ENCODE data around the gene PFN1.

The PFN1 gene

DNA sequence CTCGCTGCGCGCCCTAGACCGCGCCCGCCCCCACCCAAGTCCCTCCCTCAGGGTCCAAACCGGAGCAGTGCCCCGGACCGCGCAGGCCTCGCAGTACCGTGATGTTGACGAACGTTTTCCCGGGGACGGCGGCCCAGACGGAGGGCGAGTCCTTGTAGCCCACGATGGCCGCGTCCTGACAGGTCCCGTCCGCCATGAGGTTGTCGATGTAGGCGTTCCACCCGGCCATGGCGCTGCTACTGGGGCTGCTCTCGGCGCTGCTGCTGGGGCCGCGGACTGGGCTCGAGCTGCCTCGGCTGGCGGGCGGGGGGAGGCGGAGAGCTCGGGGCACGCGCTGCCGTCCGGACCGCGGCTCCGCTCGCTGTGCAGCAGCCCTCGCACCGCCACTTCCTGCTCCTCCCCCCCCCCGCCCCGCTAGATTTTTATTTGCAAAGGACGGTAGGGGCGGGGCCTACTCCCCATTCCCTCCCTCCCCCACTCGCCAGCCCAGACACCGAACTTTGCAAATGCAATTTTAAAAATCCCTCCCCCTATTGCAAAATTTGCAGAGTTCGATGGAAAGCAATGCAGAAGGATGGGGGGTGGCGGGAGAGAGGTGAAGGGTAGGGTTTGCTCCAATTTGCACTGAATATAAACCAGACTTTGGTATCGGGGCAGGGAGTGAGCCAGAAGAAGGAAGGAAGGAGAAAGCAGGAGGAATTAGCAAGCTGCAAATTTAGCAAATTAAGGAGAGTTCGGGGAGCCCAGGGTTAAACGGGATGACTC, at the start of gene PFN1:
Gene PFN1, minus strand, starts transcription at position 365 of the 765 bp plus-strand sequence. Its CDS starts 136 bp downstream, at position 229.
- Histone ChIP-seq H3K27me3 (replicated peaks; ENCODE audit: insufficient read depth, low read length) (no peaks in the 10 kb centered on the region), H3K27ac (ENCODE audit: low read length) (peak within 1 kb of the TSS; percentile 100), H2AFZ (ENCODE audit: low read length) (peak within 1 kb of the TSS; percentile 74), H3K9me2 (replicated peaks; ENCODE audit: insufficient read depth, low read length) (no peaks in the 10 kb centered on the region), H3K4me2 (ENCODE audit: low read depth, low read length) (peak within 1 kb of the TSS; percentile 94), H3K9me3 (replicated peaks; ENCODE audit: insufficient read depth, low read length) (no peaks in the 10 kb centered on the region), H3K79me2 (ENCODE audit: low read length) (peaks cover 55% of the 10 kb centered on the region), H4K20me1 (ENCODE audit: insufficient read depth, low read length) (peaks cover 28% of the 10 kb centered on the region), H3K4me1 (ENCODE audit: low read length) (peaks cover 40% of the 10 kb centered on the region), H3K4me3 (ENCODE audit: low read length) (peak within 1 kb of the TSS; percentile 99), H3K9ac (ENCODE audit: low read length) (peak within 1 kb of the TSS; percentile 99), H3F3A (ENCODE audit: insufficient read depth, low read length) (peaks cover 63% of the 10 kb centered on the region), H3K36me3 (replicated peaks; ENCODE audit: insufficient read depth, low read length) (no peaks in the 10 kb centered on the region)
- TF ChIP-seq, protein P1, sequence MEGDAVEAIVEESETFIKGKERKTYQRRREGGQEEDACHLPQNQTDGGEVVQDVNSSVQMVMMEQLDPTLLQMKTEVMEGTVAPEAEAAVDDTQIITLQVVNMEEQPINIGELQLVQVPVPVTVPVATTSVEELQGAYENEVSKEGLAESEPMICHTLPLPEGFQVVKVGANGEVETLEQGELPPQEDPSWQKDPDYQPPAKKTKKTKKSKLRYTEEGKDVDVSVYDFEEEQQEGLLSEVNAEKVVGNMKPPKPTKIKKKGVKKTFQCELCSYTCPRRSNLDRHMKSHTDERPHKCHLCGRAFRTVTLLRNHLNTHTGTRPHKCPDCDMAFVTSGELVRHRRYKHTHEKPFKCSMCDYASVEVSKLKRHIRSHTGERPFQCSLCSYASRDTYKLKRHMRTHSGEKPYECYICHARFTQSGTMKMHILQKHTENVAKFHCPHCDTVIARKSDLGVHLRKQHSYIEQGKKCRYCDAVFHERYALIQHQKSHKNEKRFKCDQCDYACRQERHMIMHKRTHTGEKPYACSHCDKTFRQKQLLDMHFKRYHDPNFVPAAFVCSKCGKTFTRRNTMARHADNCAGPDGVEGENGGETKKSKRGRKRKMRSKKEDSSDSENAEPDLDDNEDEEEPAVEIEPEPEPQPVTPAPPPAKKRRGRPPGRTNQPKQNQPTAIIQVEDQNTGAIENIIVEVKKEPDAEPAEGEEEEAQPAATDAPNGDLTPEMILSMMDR (IDR thresholded peaks at IDR 0.05; ENCODE audit: low read length) = no peak
- no peak for TF ChIP-seq EZH2phosphoT487 (IDR thresholded peaks at IDR 0.05; ENCODE audit: low read length)
- no peak for TF ChIP-seq EZH2 (optimal IDR thresholded peaks at IDR 0.05; ENCODE audit: low read depth, low read length)
- peak; percentile 89 for DNase-seq

DNA sequence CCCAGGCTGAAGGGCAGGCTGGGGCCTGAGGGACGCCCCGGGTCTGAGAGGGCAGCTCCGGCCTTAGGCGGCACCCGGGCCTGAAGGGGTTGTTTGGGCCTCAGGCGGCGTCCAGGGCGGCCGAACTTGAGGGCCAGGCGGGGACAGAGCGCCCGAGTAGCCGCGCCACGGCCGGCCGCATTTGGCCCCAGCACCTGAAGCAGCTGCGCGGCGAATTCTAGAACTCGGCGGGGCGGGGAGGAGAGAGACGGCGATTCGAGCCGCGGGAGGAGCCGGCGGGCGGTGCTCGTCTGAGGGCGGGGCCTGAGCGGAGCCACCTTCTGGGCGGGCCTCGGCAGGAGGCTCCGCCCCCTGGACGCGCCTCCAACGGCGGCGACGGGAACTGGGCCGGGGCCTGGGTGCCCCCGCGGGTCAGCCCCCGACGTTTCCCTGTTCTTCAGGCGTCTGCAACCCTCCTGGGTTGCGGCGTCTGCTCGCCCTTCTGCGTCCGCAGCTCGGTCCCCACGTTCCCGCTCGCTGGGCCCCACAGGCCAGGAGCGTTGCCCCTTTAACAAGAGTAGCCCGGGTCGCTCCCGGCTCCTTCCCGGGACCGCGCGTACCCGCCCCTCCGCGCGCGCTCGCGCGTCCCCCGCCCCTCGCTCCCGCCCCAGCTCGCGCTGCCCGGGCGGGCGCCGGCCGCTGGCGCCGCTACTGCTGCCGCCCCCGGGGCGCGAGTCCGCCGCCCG, 49.1 kb upstream of the PFN1 start, which contains the start of the genes INCA1 and KIF1C:
Gene INCA1, minus strand, starts transcription at position 221 of the 725 bp plus-strand sequence. CDS start 3,085 bp downstream, outside the sequence.
Gene KIF1C, plus strand, starts transcription at position 649 of the 725 bp plus-strand sequence. CDS start 2,297 bp downstream, outside the sequence.
- H2AFZ ChIP-seq (ENCODE audit: low read length) = peak within 1 kb of the TSS; percentile 94
- H3K4me1 ChIP-seq (ENCODE audit: low read length) = peaks cover 18% of the 10 kb centered on the region
- no peaks in the 10 kb centered on the region for H3K9me3 ChIP-seq (replicated peaks; ENCODE audit: insufficient read depth, low read length)
- no peaks in the 10 kb centered on the region for H3K9me2 ChIP-seq (replicated peaks; ENCODE audit: insufficient read depth, low read length)
- H3K4me2 ChIP-seq (ENCODE audit: low read depth, low read length) = peak within 1 kb of the TSS; percentile 99
- H3K27me3 ChIP-seq (replicated peaks; ENCODE audit: insufficient read depth, low read length) = no peaks in the 10 kb centered on the region; the same call in 1 of the 2 replicates
- peak within 1 kb of the TSS; percentile 73 for H3K9ac ChIP-seq (ENCODE audit: low read length)
- no peaks in the 10 kb centered on the region for H3K36me3 ChIP-seq (replicated peaks; ENCODE audit: insufficient read depth, low read length)
- peaks cover 5% of the 10 kb centered on the region; the same call in 1 of the 2 replicates for H3F3A ChIP-seq (ENCODE audit: insufficient read depth, low read length)
- no peaks in the 10 kb centered on the region for H4K20me1 ChIP-seq (ENCODE audit: insufficient read depth, low read length)
- DNase-seq = peak; percentile 93
- H3K4me3 ChIP-seq (ENCODE audit: low read length) = peak within 1 kb of the TSS; percentile 95
- peak within 1 kb of the TSS; percentile 60; the same call in 1 of the 2 replicates for H3K27ac ChIP-seq (ENCODE audit: low read length)
- TF ChIP-seq, protein P1 (IDR thresholded peaks at IDR 0.05; ENCODE audit: low read length) = no peak
- TF ChIP-seq EZH2 (optimal IDR thresholded peaks at IDR 0.05; ENCODE audit: low read depth, low read length) (no peak), EZH2phosphoT487 (IDR thresholded peaks at IDR 0.05; ENCODE audit: low read length) (no peak)
- peaks cover 15% of the 10 kb centered on the region for H3K79me2 ChIP-seq (ENCODE audit: low read length)

DNA sequence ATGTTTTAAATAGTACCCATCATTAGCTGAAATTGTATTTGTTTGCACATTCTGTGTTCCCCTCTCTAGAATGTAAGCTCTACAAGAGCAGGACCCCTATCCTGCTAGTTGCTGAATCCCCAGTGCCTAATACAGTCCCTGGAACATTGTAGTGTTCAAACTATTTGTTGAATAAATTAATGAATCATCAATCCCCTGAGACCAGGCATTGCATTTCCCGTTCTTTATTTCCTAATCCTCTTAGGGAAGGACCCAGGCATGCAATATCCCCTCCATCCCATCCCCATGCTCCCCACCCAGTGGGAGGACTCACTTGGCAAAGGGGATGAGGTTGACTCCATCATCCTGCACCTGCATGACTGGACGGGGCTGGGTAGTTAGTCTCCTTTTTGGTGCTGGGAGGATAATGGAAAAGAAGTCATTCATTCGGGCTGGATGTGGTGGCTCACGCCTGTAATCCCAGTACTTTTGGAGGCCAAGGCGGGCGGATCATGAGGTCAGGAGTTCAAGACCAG, 45.8 kb upstream of the PFN1 start:
- H3K9ac ChIP-seq (ENCODE audit: low read length) = no peak overlapping the region
- H3K27ac ChIP-seq (ENCODE audit: low read length) = no peak overlapping the region
- H3F3A ChIP-seq (ENCODE audit: insufficient read depth, low read length) = peaks cover 10% of the 10 kb centered on the region; the same call in 1 of the 2 replicates
- no peaks in the 10 kb centered on the region; the same call in 1 of the 2 replicates for H3K27me3 ChIP-seq (replicated peaks; ENCODE audit: insufficient read depth, low read length)
- H3K4me2 ChIP-seq (ENCODE audit: low read depth, low read length) = no peak overlapping the region
- DNase-seq = no peak
- H3K9me2 ChIP-seq (replicated peaks; ENCODE audit: insufficient read depth, low read length) = no peaks in the 10 kb centered on the region
- no peak overlapping the region for H3K4me3 ChIP-seq (ENCODE audit: low read length)
- H3K4me1 ChIP-seq (ENCODE audit: low read length) = peaks cover 16% of the 10 kb centered on the region
- H3K79me2 ChIP-seq (ENCODE audit: low read length) = peaks cover 12% of the 10 kb centered on the region
- H4K20me1 ChIP-seq (ENCODE audit: insufficient read depth, low read length) = no peaks in the 10 kb centered on the region
- H3K9me3 ChIP-seq (replicated peaks; ENCODE audit: insufficient read depth, low read length) = no peaks in the 10 kb centered on the region
- H2AFZ ChIP-seq (ENCODE audit: low read length) = no peak overlapping the region
- no peaks in the 10 kb centered on the region for H3K36me3 ChIP-seq (replicated peaks; ENCODE audit: insufficient read depth, low read length)
- TF ChIP-seq, protein P1 (IDR thresholded peaks at IDR 0.05; ENCODE audit: low read length) = no peak
- TF ChIP-seq EZH2 (optimal IDR thresholded peaks at IDR 0.05; ENCODE audit: low read depth, low read length) = no peak

Data from MM.1S (cell line).